K562 (cell line): ENCODE results near the gene KCNJ5. TPM values are rescaled to one million over a fixed set of nuclear protein-coding genes. Genes with fewer than 3 reads are reported as not detected.
A peak's percentile ranks its signal among the peaks of the same experiment; 100 is the strongest.

Source experiments
- ATAC-seq: fragments of 200-7000 bp; cut with Tn5 transposase; 3 replicates; pipeline ENCODE4 v1.9.1; 2020; ENCODE audit warnings: moderate library complexity
- BruUV-seq: library from RNA; stranded (reverse); fragments of 400-500 nt; replicated peaks from 2 replicates; lab custom pipeline; 2021; lab: Mats Ljungman, UMichigan
- CTCF ChIA-PET: fragments of 300-600 bp; formaldehyde crosslinking; extraction: SDS; loops from one replicate; lab custom pipeline; 2021; ENCODE audit warnings: low intra/inter-chr PET ratio; lab: Yijun Ruan, JAX
- POLR2A ChIA-PET: fragments of 300-600, 350-650 bp; sonication (Branson Sonifier 250); formaldehyde crosslinking; extraction: SDS; loops from one replicate; lab custom pipeline; 2021; ENCODE audit warnings: antibody characterized with exemption, inconsistent platforms; lab: Yijun Ruan, JAX
- DNase-seq, 4 experiments: peaks; one replicate each; pipeline versions ENCODE4 v3.0.0 to v3.0.0-alpha.2; 2011 to 2018; ENCODE audit warnings: low spot score in 3 of 4, mixed read lengths in 3 of 4; ENCODE audit errors: extremely low read depth in 1 of 4
- FAIRE-seq: peaks from 2 replicates; lab custom pipeline; 2011; peaks lifted over from hg19 to GRCh38; lab: Jason Lieb, UNC
- H2AFZ ChIP-seq: 2 replicates; pipeline ENCODE4 v1.6.0; 2011; ENCODE audit warnings: low read depth, low read length, control low read depth, inconsistent platforms
- H3K27ac ChIP-seq: fragments of 200-600 bp; 3 replicates; pipeline ENCODE4 v1.8.0; 2011; ENCODE audit warnings: low read depth, mild to moderate bottlenecking, control low read depth, inconsistent platforms, low read length, moderate library complexity, mixed read lengths; ENCODE audit errors: extremely low read depth
- H3K27me3 ChIP-seq, 2 experiments: fragments of 300-600 bp in 1 of 2; 2 replicates in 1 of 2; 3 replicates in 1 of 2; pipeline versions ENCODE4 v1.6.0 to v1.8.0; 2011; ENCODE audit warnings: inconsistent platforms in 2 of 2, low read length in 2 of 2, mild to moderate bottlenecking in 1 of 2, mixed read lengths in 1 of 2, moderate library complexity in 1 of 2; ENCODE audit not compliant: control insufficient read depth in 2 of 2, insufficient read depth in 2 of 2
- H3K36me3 ChIP-seq: fragments of 300-600 bp; 3 replicates; pipeline ENCODE4 v1.8.0; 2011; ENCODE audit warnings: mild to moderate bottlenecking, low read length, inconsistent platforms; ENCODE audit not compliant: control insufficient read depth, insufficient read depth
- H3K4me1 ChIP-seq, 2 experiments: fragments of 200-600 bp in 1 of 2; replicated peaks in 1 of 2; 2 replicates in 1 of 2; 3 replicates in 1 of 2; pipeline versions ENCODE4 v1.5.1 to v1.8.0; 2011; ENCODE audit warnings: inconsistent platforms in 2 of 2, low read length in 2 of 2, mild to moderate bottlenecking in 1 of 2, mixed read lengths in 1 of 2, moderate library complexity in 1 of 2; ENCODE audit not compliant: control insufficient read depth in 2 of 2, insufficient read depth in 2 of 2
- H3K4me2 ChIP-seq: 2 replicates; pipeline ENCODE4 v1.6.1; 2011; ENCODE audit warnings: low read length, control low read depth, inconsistent platforms, mixed read lengths; ENCODE audit not compliant: insufficient read depth
- H3K4me3 ChIP-seq: fragments of 200-600 bp; sonication (generic), shearing (Covaris generic); 2 replicates; pipeline ENCODE4 v1.5.1; 2016; ENCODE audit warnings: control low read depth, inconsistent platforms
- H3K79me2 ChIP-seq: fragments of 200-600 bp; 3 replicates; pipeline ENCODE4 v1.8.0; 2011; ENCODE audit warnings: low read length, inconsistent platforms; ENCODE audit not compliant: control insufficient read depth, insufficient read depth
- H3K9ac ChIP-seq, 2 experiments: 2 replicates each; pipeline versions ENCODE4 v1.6.0 to v1.6.1; 2011; ENCODE audit warnings: low read depth in 2 of 2, low read length in 2 of 2, control low read depth in 1 of 2, inconsistent platforms in 1 of 2, mild to moderate bottlenecking in 1 of 2, mixed read lengths in 1 of 2; ENCODE audit not compliant: insufficient read depth in 1 of 2
- H3K9me1 ChIP-seq: one replicate; pipeline ENCODE4 v1.6.0; 2011; ENCODE audit warnings: inconsistent platforms, mild to moderate bottlenecking, low read length, moderate library complexity; ENCODE audit not compliant: control insufficient read depth, insufficient read depth
- H3K9me3 ChIP-seq: replicated peaks from 2 replicates; pipeline ENCODE4 v1.5.1; 2011; ENCODE audit warnings: low read depth, low read length, inconsistent platforms; ENCODE audit not compliant: control insufficient read depth, insufficient read depth
- H4K20me1 ChIP-seq: replicated peaks from 2 replicates; pipeline ENCODE4 v1.6.1; 2011; ENCODE audit warnings: low read length, inconsistent platforms, mixed read lengths; ENCODE audit not compliant: control insufficient read depth, insufficient read depth
- CBFA2T2 ChIP-seq: fragments of 450-650 bp; conservative IDR thresholded peaks from 2 replicates; pipeline ENCODE4 v1.6.1; 2017; ENCODE audit warnings: mild to moderate bottlenecking
- CBFA2T3 ChIP-seq: fragments of 450-650 bp; IDR thresholded peaks from 2 replicates; pipeline ENCODE4 v1.6.1; 2017
- SRSF9 ChIP-seq: fragments of 200-400 bp; formaldehyde crosslinking; IDR thresholded peaks from 2 replicates; pipeline ENCODE4 v1.6.1; 2017; ENCODE audit warnings: low read depth, low read length, borderline replicate concordance
- TAL1 ChIP-seq: fragments of 450-650 bp; IDR thresholded peaks from 2 replicates; pipeline ENCODE4 v1.6.1; 2016; ENCODE audit warnings: mild to moderate bottlenecking
- TCF3 ChIP-seq: sonication (generic); formaldehyde crosslinking; IDR thresholded peaks from 2 replicates; pipeline ENCODE4 v1.4.0; 2020; ENCODE audit warnings: mild to moderate bottlenecking, missing genetic modification reagents
- TEAD4 ChIP-seq, 2 experiments: sonication (generic) in 1 of 2; formaldehyde crosslinking in 1 of 2; IDR thresholded peaks; 2 replicates each; pipeline versions ENCODE4 v1.6.1 to v1.8.0; 2012 to 2022; ENCODE audit warnings: borderline replicate concordance in 1 of 2, inconsistent platforms in 1 of 2, low read length in 1 of 2, mild to moderate bottlenecking in 1 of 2, missing genetic modification reagents in 1 of 2
- ZNF586 ChIP-seq: fragments of 450-650 bp; formaldehyde crosslinking; conservative IDR thresholded peaks from 2 replicates; pipeline ENCODE4 v1.4.0; 2020; ENCODE audit warnings: mild to moderate bottlenecking, moderate library complexity
- WGBS: fragments of 100-300 bp; shearing (Covaris generic); methylation state at CpG from one replicate; pipeline ENCODE4 v1.1.6; 2016; ENCODE audit warnings: low coverage, mixed read lengths; ENCODE audit not compliant: insufficient coverage; ENCODE audit errors: missing lambda C conversion rate; 5-methylcytosine and 5-hydroxymethylcytosine counted together
- in situ Hi-C: fragments of 300-500 bp; cut with MboI; formaldehyde crosslinking; loops from 4 replicates; pipeline ENCODE4 v1.15.0; 2018; ENCODE audit warnings: inconsistent platforms, mixed read lengths
- intact Hi-C: fragments of 100-400 bp; cut with micrococcal nuclease; formaldehyde crosslinking; loops from 2 replicates; pipeline ENCODE4 v1.14.2; 2022
- polyA plus RNA-seq, 8 experiments: library from polyadenylated mRNA; depleted of rRNA in 4 of 8; stranded (reverse) in 5 of 8; unstranded in 3 of 8; fragments of >200 nt; fragmentation: Nextera tagmentation in 2 of 8; fragmentation: Illumina TruSeq in 1 of 8; extraction: Ambion mirVana in 2 of 8; extraction: Trizol in 1 of 8; gene quantifications; 2 replicates each; pipeline versions ENCODE4 v1.2.1 to v1.2.3, GENCODE V29; 2011 to 2014; ENCODE audit warnings: inconsistent platforms in 1 of 8, missing spikeins in 1 of 8
- total RNA-seq, 7 experiments: library from RNA; depleted of rRNA in 6 of 7; stranded (reverse); fragments of >200 nt in 6 of 7; fragmentation: Illumina TruSeq in 2 of 7; extraction: Trizol in 2 of 7; gene quantifications; 2 replicates each; pipeline versions ENCODE4 v1.2.1 to v1.2.3, GENCODE V29; 2011 to 2021; ENCODE audit warnings: low replicate concordance in 1 of 7
- TF ChIP-seq, protein P1 (sequence below): fragments of 150-350 bp; IDR thresholded peaks from 2 replicates; pipeline ENCODE4 v1.6.1; 2014; ENCODE audit warnings: low read depth, mild to moderate bottlenecking, low read length, borderline replicate concordance

Gene KCNJ5
- total and polyA plus RNA-seq, 9 of the 15 experiments (the other 6 are each of a cell fraction or from before 2014, with no cell fraction given) = 0.04 TPM; not detected in 8

DNA sequence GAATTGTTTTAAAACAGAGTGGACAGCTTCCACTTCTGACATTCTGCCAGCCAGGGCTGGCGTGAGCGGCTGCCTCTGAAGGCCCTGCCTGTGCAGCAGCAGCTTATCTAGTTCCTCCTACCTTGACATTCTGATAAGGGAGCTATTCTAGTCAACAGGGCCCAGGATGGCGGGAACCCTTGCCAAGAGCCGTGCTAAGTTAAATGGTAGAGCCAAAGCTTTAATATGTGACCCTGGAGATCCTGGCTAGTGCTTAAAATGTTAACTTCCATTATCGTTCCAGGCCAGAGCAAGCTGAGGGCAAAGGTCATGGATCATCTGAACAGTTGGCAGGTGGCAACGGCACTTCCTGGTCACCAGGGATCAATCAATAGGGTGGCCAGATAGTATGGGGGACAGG lies 3.5 kb downstream of the KCNJ5 start:
- H2AFZ ChIP-seq = no peak overlapping the region
- BruUV-seq = no TSS peak
- H3K27me3 ChIP-seq = peaks cover 0 to 10% of the 10 kb centered on the region in 2 experiments; a peak in 3 of 5 replicates
- ChIA-PET CTCF (no interaction called here), POLR2A (interaction anchor here (1.2 kb wide), 1 partner anchor 33 kb away, joined by 4 read pairs; no protein-coding TSS in a partner anchor)
- H3K4me2 ChIP-seq = no peak overlapping the region
- no peaks in the 10 kb centered on the region for H3K79me2 ChIP-seq
- DNase-seq (peak in 2 of 4 experiments; percentile 21 to 38), FAIRE-seq (peak; percentile 26), ATAC-seq (peak; percentile 43)
- no peaks in the 10 kb centered on the region for H3K9me3 ChIP-seq
- no peak overlapping the region for H3K27ac ChIP-seq
- peaks cover 0 to 5% of the 10 kb centered on the region in 2 experiments; a peak in 2 of 5 replicates for H3K4me1 ChIP-seq
- in situ Hi-C loops = loop anchor here (25.0 kb wide), 1 partner anchor 418 kb away; no protein-coding TSS in a partner anchor
- no peaks in the 10 kb centered on the region for H3K9me1 ChIP-seq
- H3K4me3 ChIP-seq = no peak overlapping the region
- 0% methylated on average over 6 of the region's 6 CpGs for WGBS
- no peaks in the 10 kb centered on the region for H4K20me1 ChIP-seq
- intact Hi-C loops = no loop called here
- TF ChIP-seq CBFA2T3 (peak; percentile 53), SRSF9 (no peak), TAL1 (peak; percentile 5; the same call in 1 of the 2 replicates), CBFA2T2 (peak; percentile 21; the same call in 1 of the 2 replicates), ZNF586 (CRISPR knock-in tag) (no peak), TCF3 (peak; percentile 51), TEAD4 (IDR thresholded peaks at IDR 0.05; ENCODE audit: low read length) (peak; percentile 21; the same call in 1 of the 2 replicates), TEAD4 (CRISPR knock-in tag; IDR thresholded peaks at IDR 0.05; ENCODE audit: borderline replicate concordance) (no peak)
- TF ChIP-seq, protein P1, sequence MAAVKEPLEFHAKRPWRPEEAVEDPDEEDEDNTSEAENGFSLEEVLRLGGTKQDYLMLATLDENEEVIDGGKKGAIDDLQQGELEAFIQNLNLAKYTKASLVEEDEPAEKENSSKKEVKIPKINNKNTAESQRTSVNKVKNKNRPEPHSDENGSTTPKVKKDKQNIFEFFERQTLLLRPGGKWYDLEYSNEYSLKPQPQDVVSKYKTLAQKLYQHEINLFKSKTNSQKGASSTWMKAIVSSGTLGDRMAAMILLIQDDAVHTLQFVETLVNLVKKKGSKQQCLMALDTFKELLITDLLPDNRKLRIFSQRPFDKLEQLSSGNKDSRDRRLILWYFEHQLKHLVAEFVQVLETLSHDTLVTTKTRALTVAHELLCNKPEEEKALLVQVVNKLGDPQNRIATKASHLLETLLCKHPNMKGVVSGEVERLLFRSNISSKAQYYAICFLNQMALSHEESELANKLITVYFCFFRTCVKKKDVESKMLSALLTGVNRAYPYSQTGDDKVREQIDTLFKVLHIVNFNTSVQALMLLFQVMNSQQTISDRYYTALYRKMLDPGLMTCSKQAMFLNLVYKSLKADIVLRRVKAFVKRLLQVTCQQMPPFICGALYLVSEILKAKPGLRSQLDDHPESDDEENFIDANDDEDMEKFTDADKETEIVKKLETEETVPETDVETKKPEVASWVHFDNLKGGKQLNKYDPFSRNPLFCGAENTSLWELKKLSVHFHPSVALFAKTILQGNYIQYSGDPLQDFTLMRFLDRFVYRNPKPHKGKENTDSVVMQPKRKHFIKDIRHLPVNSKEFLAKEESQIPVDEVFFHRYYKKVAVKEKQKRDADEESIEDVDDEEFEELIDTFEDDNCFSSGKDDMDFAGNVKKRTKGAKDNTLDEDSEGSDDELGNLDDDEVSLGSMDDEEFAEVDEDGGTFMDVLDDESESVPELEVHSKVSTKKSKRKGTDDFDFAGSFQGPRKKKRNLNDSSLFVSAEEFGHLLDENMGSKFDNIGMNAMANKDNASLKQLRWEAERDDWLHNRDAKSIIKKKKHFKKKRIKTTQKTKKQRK = no peak
- TF ChIP-seq, all 486 proteins: peak for 5
- no peaks in the 10 kb centered on the region for H3K36me3 ChIP-seq
- H3K9ac ChIP-seq = no peak overlapping the region
